ENCODE data around the gene JSRP1.
A peak's percentile ranks its signal among the peaks of the same experiment; 100 is the strongest.

The JSRP1 gene

DNA sequence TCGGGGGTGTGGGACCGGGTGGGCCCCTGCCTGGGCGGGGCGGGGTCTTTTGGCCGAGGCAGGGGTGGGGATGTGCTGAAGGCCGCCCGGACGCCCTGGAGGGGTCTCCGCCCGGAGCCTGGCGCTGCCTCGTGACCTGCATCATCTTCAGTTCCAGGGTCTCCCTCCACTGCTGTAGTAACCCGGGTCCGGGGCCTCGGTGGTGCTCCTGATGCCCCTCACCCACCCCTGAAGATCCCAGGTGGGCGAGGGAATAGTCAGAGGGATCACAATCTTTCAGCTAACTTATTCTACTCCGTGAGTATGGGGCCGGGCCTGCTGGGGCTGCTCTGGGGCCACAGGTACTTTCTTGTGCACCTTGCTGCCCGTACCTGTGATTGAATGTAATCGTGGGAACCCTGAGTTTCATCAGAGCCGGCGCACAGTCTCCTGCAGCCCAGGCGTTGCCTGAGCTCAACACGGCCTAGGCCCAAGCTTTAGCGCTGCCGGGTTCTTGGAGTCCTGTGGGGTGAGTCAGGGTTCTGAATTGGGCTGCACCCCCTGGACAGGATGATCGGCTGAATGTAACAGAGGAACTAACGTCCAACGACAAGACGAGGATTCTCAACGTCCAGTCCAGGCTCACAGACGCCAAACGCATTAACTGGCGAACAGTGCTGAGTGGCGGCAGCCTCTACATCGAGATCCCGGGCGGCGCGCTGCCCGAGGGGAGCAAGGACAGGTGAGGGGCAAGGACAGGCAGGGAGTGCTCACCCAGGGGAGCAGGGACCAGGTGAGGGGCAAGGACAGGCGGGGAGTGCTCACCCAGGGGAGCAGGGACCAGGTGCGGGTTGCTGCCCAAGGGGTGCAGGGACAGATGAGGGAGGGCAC is 15.3 kb upstream of the JSRP1 start:
- peak overlapping the region; percentile 73 for H3K27ac ChIP-seq (ENCODE audit: low read depth, low read length)
- peaks cover 4% of the 10 kb centered on the region; the same call in 1 of the 2 replicates for H3K36me3 ChIP-seq (ENCODE audit: insufficient read depth, low read length)
- H3K4me1 ChIP-seq (ENCODE audit: control insufficient read depth, insufficient read depth, low read length, unreplicated experiment): peaks cover 15% of the 10 kb centered on the region
- no peaks in the 10 kb centered on the region for H3K27me3 ChIP-seq (ENCODE audit: insufficient read depth, low read length)
- H2AFZ ChIP-seq (ENCODE audit: low read length, unreplicated experiment): no peak overlapping the region
- H3K4me3 ChIP-seq (ENCODE audit: low read depth, low read length): peak overlapping the region; percentile 98
- peaks cover 54% of the 10 kb centered on the region for H3K79me2 ChIP-seq (ENCODE audit: control insufficient read depth, insufficient read depth, low read length, unreplicated experiment)

GRCh38 chr19:2270423-2271233 is 14.4 kb upstream of the JSRP1 start:
- Histone ChIP-seq H3K4me1 (ENCODE audit: control insufficient read depth, insufficient read depth, low read length, unreplicated experiment) (peaks cover 17% of the 10 kb centered on the region), H3K4me3 (ENCODE audit: low read depth, low read length) (peak overlapping the region; percentile 98), H3K27me3 (ENCODE audit: insufficient read depth, low read length) (no peaks in the 10 kb centered on the region), H3K36me3 (ENCODE audit: insufficient read depth, low read length) (peaks cover 4% of the 10 kb centered on the region; the same call in 1 of the 2 replicates), H3K27ac (ENCODE audit: low read depth, low read length) (peak overlapping the region; percentile 89), H2AFZ (ENCODE audit: low read length, unreplicated experiment) (no peak overlapping the region), H3K79me2 (ENCODE audit: control insufficient read depth, insufficient read depth, low read length, unreplicated experiment) (peaks cover 52% of the 10 kb centered on the region)

DNA sequence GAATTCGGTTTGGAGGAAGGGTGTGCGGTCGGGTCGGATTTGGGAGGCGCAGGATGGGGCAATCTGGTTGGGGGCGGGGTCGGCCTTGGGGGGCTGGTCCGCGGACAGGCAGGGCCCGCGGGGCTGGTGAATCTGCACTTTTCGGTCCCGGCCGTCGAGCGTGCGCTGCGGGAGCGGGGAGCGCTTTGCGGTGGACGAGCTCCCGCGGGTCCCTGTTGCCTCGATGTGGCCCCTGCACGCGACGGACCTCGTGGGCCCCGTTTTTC is 13.9 kb upstream of the JSRP1 start:
- Histone ChIP-seq H3K36me3 (ENCODE audit: insufficient read depth, low read length) (peaks cover 4% of the 10 kb centered on the region; the same call in 1 of the 2 replicates), H3K27me3 (ENCODE audit: insufficient read depth, low read length) (no peaks in the 10 kb centered on the region), H3K79me2 (ENCODE audit: control insufficient read depth, insufficient read depth, low read length, unreplicated experiment) (peaks cover 49% of the 10 kb centered on the region), H3K4me1 (ENCODE audit: control insufficient read depth, insufficient read depth, low read length, unreplicated experiment) (peaks cover 17% of the 10 kb centered on the region), H3K27ac (ENCODE audit: low read depth, low read length) (peak overlapping the region; percentile 89), H3K4me3 (ENCODE audit: low read depth, low read length) (peak overlapping the region; percentile 98), H2AFZ (ENCODE audit: low read length, unreplicated experiment) (no peak overlapping the region)

DNA sequence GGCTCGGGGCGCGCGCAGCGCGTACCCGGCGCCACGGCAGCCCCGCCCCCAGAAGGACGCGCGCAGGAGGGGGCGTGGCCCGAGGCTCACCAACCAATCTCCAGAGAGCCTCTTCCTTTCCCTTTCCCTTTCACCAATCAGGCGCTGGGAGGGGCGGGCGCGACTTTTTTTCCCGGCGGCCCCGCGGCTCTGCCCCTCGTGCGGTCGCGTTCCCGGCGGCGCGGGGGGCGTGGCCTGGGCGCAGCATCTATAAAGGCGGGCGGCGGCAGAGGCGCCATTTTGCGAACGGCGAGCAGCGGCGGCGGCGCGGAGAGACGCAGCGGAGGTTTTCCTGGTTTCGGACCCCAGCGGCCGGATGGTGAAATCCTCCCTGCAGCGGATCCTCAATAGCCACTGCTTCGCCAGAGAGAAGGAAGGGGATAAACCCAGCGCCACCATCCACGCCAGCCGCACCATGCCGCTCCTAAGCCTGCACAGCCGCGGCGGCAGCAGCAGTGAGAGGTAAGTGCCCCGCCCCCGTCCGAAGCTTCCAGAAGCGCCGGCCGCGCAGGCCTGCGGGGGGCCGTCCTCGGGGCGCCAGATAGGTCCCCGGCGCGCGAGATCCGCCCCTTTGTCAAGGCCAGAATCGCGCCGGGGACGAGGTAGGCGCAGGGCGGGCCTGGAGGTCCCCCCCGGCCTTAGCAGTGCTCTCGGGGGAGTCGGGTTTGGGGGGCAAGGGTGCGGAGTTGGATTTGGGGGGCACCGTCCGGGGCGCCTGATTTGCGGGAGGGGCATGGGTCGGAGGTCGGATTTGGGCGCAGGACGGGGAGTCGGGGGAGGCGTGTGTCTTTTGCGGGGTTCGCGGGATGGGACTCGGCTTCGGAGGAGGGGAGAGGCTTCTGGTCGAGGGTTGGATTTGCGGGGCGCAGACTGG is 13.3 kb upstream of the JSRP1 start:
- H3K36me3 ChIP-seq (ENCODE audit: insufficient read depth, low read length): peaks cover 4% of the 10 kb centered on the region; the same call in 1 of the 2 replicates
- peaks cover 49% of the 10 kb centered on the region for H3K79me2 ChIP-seq (ENCODE audit: control insufficient read depth, insufficient read depth, low read length, unreplicated experiment)
- peak overlapping the region; percentile 89 for H3K27ac ChIP-seq (ENCODE audit: low read depth, low read length)
- H2AFZ ChIP-seq (ENCODE audit: low read length, unreplicated experiment): peak overlapping the region; percentile 89
- H3K27me3 ChIP-seq (ENCODE audit: insufficient read depth, low read length): no peaks in the 10 kb centered on the region
- peaks cover 17% of the 10 kb centered on the region for H3K4me1 ChIP-seq (ENCODE audit: control insufficient read depth, insufficient read depth, low read length, unreplicated experiment)
- H3K4me3 ChIP-seq (ENCODE audit: low read depth, low read length): peak overlapping the region; percentile 98

GRCh38 chr19:2268861-2269243 is 12.6 kb upstream of the JSRP1 start:
- Histone ChIP-seq H3K4me1 (ENCODE audit: control insufficient read depth, insufficient read depth, low read length, unreplicated experiment) (peaks cover 17% of the 10 kb centered on the region), H3K79me2 (ENCODE audit: control insufficient read depth, insufficient read depth, low read length, unreplicated experiment) (peaks cover 42% of the 10 kb centered on the region), H3K27me3 (ENCODE audit: insufficient read depth, low read length) (no peaks in the 10 kb centered on the region), H2AFZ (ENCODE audit: low read length, unreplicated experiment) (peak overlapping the region; percentile 89), H3K4me3 (ENCODE audit: low read depth, low read length) (peak overlapping the region; percentile 98), H3K27ac (ENCODE audit: low read depth, low read length) (no peak overlapping the region), H3K36me3 (ENCODE audit: insufficient read depth, low read length) (peaks cover 4% of the 10 kb centered on the region; the same call in 1 of the 2 replicates)

- H3K27ac ChIP-seq (ENCODE audit: low read depth, low read length): no peak overlapping the region
- H3K27me3 ChIP-seq (ENCODE audit: insufficient read depth, low read length): no peaks in the 10 kb centered on the region
- H3K79me2 ChIP-seq (ENCODE audit: control insufficient read depth, insufficient read depth, low read length, unreplicated experiment): peaks cover 38% of the 10 kb centered on the region
- peaks cover 16% of the 10 kb centered on the region for H3K4me1 ChIP-seq (ENCODE audit: control insufficient read depth, insufficient read depth, low read length, unreplicated experiment)
- H3K4me3 ChIP-seq (ENCODE audit: low read depth, low read length): peak overlapping the region; percentile 98
- H3K36me3 ChIP-seq (ENCODE audit: insufficient read depth, low read length): peaks cover 4% of the 10 kb centered on the region; the same call in 1 of the 2 replicates
- peak overlapping the region; percentile 89 for H2AFZ ChIP-seq (ENCODE audit: low read length, unreplicated experiment)
Observed at GRCh38 chr19:2268480-2268830, 12.2 kb upstream of the JSRP1 start.

DNA sequence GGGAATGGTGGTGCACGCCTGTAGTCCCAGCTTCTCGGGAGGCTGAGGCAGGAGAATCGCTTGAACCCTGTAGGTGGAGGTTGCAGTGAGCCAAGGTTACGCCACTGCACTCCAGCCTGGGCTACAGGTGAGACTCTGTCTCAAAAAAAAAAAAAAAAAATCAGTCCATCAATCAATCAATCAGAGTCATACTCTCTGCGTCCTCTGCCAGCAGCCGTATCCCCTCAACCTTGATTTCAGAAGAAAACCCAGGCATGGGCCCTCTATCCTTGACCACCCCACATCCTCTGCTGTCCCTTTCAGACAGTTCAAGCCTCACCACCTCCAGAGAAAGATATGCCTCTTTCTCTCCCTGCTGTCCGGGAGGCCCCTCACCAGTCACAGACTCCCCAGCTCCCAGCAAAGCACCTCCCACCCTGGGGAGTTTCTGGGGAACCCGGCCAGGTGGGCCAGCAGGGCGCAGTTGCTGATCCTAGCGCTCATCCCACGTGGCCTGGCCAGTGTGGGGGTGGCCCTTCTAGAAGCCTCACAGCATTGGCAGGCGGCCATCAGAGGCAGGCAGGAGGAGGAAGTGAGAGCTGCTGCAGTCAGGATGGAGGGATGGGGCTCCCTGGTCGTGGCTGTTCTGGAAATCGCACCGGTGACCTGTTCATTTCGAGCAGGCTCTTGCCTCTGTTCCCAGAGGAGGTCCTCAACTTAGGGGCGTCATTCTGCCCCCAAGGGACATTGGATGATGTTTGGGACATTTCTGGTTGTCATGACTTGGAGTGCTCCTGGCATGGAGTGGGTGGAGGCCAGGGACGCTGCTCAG is 10.2 kb upstream of the JSRP1 start:
- Histone ChIP-seq H3K27ac (ENCODE audit: low read depth, low read length) (no peak overlapping the region), H3K4me3 (ENCODE audit: low read depth, low read length) (peak overlapping the region; percentile 14; the same call in 1 of the 2 replicates), H2AFZ (ENCODE audit: low read length, unreplicated experiment) (no peak overlapping the region), H3K79me2 (ENCODE audit: control insufficient read depth, insufficient read depth, low read length, unreplicated experiment) (peaks cover 19% of the 10 kb centered on the region), H3K4me1 (ENCODE audit: control insufficient read depth, insufficient read depth, low read length, unreplicated experiment) (peaks cover 8% of the 10 kb centered on the region), H3K27me3 (ENCODE audit: insufficient read depth, low read length) (no peaks in the 10 kb centered on the region), H3K36me3 (ENCODE audit: insufficient read depth, low read length) (no peaks in the 10 kb centered on the region)

- no peak overlapping the region for H3K4me3 ChIP-seq (ENCODE audit: low read depth, low read length)
Observed at GRCh38 chr19:2261438-2262172, 5.4 kb upstream of the JSRP1 start.

GRCh38 chr19:2260341-2260805 is 4.2 kb upstream of the JSRP1 start:
- Histone ChIP-seq H3K36me3 (ENCODE audit: insufficient read depth, low read length) (no peaks in the 10 kb centered on the region), H3K27ac (ENCODE audit: low read depth, low read length) (no peak overlapping the region), H3K79me2 (ENCODE audit: control insufficient read depth, insufficient read depth, low read length, unreplicated experiment) (no peaks in the 10 kb centered on the region), H3K27me3 (ENCODE audit: insufficient read depth, low read length) (no peaks in the 10 kb centered on the region), H3K4me3 (ENCODE audit: low read depth, low read length) (no peak overlapping the region), H2AFZ (ENCODE audit: low read length, unreplicated experiment) (no peak overlapping the region), H3K4me1 (ENCODE audit: control insufficient read depth, insufficient read depth, low read length, unreplicated experiment) (no peaks in the 10 kb centered on the region)

More at GRCh38 chr19:2261438-2262172, 5.4 kb upstream of the JSRP1 start:
- no peak overlapping the region for H3K27ac ChIP-seq (ENCODE audit: low read depth, low read length)
- H3K36me3 ChIP-seq (ENCODE audit: insufficient read depth, low read length): no peaks in the 10 kb centered on the region
- no peaks in the 10 kb centered on the region for H3K79me2 ChIP-seq (ENCODE audit: control insufficient read depth, insufficient read depth, low read length, unreplicated experiment)
- H3K4me1 ChIP-seq (ENCODE audit: control insufficient read depth, insufficient read depth, low read length, unreplicated experiment): peaks cover 4% of the 10 kb centered on the region
- H2AFZ ChIP-seq (ENCODE audit: low read length, unreplicated experiment): no peak overlapping the region
- H3K27me3 ChIP-seq (ENCODE audit: insufficient read depth, low read length): no peaks in the 10 kb centered on the region
